ENCODE measurements around the gene CNTNAP2.

Gene CNTNAP2

DNA sequence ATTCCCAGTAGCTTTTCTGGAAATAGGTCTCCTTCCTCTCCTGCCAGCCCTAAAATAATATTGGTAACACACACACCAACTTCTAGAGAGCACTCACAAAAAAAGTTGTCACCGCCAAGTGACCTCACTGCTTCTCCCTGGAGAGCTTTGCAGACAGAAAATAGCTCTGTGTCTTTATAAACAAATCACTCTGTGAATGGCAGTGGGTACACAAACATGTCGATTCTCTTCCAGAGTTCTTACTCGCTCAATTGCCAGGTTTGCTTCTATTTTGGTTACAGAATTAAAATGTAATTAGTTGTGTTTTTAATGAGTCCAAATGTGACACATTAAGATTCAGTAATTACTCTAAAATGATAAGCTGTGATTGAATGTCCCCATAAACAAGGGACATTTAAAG, 1824.8 kb downstream of the CNTNAP2 start:
- DNase-seq (ENCODE audit: low read depth): no peak

DNA sequence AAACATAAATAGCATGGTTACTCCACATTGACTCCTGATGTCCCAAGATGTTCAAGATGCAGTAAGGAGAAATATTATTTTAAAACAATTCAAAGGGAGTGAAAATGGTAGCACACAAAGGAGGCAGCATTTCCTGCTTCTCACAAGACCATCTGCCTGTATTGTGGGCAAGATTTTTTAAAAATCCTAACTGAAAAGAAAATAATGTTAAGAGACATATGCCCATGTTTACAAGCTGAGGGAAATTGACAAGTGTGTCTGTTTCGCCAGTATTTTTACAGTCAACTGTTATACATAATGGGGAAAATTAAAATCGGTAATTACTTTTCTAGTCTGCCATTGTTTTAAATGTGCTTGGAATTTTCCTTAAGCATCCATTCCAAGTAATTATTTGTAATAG, 1827.7 kb downstream of the CNTNAP2 start:
- no peak for DNase-seq (ENCODE audit: low read depth)

DNA sequence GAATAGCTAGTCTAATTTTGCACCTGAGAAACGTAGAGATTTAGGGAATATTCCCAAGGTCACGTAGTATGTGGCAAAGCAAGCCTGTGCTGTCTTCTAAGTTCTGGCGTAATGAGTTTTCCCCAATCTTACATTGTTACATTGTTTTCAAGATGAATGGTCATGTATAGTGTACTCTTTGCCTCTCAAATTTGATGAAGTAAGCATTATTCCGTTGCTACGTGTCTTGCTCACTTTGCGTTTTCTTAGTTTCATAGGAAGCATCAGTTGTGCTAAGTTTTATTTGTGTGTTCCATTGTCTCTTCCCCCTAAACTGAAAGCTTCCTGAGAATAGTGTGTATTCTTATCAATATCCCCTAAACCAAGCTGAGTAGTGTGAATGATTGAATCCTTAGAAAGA, 1836.3 kb downstream of the CNTNAP2 start:
- DNase-seq (ENCODE audit: low read depth): no peak

DNA sequence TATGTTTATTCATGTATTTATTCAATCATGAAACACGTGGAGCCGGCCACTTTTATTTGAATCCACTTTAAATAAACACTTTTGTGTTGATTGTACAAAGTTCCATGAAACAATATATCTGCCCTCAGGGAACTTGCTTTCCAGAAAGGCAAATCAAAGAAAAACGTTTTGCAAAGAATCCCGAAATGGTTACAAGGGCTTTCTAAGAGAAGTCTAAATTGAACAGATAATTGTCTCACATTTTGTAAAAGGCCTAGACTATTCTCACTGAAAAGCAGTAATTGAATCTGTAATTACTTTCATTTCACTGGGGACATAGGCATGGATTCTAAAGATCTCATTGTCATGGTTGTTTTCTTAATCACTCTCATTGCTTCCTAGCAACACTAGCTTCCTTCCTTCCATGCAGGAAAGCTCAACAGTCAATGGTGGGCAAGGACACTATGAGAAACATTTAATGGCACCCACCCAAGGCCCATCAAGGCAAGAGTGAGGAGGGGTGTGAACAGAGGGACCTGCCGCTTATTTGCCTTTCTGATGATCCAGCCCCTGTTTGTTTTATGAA, 1851.5 kb downstream of the CNTNAP2 start:
- no peak for DNase-seq (ENCODE audit: low read depth)

DNA sequence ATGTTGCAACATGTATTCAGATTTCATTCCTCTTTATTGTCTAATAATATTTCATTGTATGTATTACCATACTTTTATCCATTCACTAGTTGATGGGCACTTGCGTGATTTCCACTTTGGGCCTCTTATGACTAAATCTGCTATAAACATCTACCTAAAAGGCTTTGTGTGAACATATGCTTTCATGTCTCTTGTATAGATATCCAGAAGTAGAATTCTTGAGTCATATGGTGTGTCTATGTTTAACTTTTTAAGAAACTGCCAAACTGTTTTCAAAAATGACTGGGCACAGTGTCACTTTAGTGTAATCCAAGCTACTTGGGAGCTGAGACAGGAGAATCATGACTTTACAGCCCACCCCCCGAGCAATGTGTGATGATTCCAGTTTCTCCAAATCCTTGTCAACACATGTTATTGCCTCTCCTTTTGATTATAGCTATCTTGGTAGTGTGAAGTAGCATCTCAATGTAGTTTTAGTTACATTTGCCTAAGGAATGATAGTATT, 1855.1 kb downstream of the CNTNAP2 start:
- DNase-seq (ENCODE audit: low read depth): no peak

DNA sequence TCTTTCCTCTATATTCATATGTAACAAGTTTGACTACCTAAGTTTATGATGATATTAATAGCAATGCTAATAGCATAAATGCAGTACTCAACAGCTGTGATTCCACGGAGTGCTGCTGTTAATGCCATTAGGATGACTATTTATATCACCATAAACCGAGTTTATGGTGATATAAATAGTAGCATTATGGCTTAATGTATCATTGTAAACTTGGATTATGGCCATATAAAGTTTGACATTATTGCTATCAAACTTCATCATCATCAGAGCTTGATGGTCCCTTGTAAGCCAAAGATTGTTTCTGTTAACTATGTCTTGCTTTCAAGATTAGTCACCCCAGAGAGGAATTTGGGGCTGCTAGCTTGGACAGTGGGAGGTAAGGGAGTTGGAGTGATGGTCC, 1861.6 kb downstream of the CNTNAP2 start:
- no peak for DNase-seq (ENCODE audit: low read depth)

DNA sequence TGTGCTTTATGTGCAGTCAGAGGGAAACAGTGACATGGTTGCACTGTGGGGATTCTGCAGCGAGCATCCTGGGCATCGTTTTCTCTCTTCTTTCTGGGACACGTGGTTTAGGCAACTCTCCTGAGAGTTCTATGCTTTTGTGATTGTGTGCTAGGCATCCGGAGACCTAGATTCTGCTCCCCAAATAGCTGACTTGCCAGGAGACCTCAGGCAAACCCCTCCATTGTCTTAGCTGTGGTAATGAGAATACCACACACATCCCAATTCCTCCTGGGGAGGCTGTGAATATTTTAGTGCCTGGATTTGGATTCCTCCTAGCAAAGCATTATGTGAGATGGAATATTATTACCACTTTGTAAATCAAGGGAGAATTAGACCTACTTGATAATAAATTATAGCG, 1862.0 kb downstream of the CNTNAP2 start:
- DNase-seq (ENCODE audit: low read depth): no peak

DNA sequence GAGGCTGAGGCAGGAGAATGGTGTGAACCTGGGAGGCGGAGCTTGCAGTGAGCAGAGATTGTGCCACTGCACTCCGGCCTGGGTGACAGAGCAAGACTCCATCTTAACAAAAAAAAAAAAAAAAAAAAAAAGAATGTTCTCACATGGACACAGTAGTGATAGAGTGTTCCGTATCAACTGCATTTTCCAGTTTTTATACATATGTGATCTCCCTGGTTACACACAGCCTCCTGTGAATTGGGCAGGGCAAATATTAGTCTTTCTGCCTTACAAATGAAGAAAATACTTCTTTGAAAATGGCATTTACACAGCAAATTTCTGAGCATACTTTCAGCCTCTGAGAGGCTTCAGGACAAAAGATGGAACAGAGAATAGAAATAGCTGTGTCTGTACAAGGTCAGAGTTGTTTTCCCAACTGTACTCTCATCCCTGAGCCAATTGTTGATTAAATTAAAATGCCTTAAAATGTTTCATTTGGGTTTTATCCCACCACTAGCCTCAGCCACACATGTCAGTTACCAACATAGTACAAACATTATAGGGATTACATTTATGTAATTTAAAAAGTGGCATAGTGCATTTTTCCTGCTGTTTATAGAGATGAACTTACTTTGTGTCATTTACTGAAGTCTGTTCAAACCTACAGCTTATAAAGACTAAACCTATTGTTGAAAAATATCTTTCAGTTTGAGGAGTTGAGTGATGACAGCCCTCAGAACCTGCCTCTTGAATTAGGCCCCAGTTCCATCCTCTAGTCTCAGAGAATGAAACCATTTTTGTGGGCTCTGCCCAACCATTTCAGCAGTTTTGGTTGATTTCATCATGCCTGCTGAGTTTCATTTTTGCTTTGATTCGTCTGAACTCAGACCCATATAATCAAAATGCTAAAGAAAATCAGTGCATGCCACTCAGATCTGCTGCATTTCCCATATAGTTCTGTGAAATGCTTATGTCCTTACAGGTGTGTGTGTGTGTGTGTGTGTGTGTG, 1864.5 kb downstream of the CNTNAP2 start:
- no peak for DNase-seq (ENCODE audit: low read depth)

DNA sequence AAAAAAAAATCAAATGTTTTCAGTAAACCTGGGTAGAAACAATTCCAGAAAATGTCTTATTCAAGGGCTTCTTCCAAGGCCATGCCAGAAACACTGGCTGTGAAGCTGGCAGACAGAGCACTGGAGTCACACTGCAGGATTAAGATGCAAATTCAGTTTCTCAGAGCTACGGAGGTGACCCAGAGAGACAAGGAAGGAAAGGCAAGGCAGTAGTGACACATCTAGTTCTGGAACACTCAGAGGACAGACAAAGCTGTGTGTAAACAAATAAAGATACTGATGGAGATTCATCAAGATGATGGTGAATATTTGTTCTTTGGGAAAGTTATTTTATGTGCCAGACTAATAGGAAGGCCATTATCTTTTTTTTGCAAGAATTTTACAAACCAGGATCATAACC, 1865.7 kb downstream of the CNTNAP2 start:
- no peak for DNase-seq (ENCODE audit: low read depth)

DNA sequence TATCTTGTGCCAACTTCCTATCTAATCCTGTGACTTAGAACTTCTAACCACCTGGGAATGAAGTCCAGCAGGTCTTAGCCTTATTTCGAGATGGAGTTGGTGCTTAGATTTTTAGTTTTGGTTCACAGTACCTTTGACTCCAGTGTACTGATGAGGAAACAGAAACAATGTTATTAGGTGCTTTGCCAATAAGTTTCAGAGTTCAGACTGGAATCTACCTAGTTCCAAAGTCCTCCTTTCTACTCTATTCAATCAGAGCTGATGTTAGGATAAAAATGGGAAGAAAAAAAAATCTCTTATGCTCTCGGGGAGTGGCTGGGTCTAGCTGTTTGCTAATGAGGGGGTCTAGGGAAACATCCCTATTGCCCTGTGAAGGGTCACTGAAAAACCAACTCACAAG, 1867.7 kb downstream of the CNTNAP2 start:
- no peak for DNase-seq (ENCODE audit: low read depth)

DNA sequence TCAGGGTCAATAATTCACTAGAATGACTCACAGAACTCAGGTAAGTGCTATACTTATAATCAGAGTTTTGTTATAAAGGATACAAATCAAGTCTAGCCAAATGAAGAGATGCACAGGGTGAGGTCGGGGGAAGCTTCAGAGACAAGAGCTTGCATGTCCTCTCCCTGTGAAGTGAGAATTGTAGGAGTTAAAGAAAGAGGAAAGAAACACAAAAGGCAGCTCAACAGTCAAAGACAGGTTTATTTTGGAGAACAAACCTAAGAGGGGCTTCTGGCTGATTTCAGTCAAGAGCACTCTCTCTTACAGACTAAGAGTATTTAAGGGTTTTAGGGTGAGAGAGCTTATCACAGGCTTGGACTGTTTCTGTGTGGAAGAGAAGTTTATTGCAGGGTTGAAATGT, 1873.5 kb downstream of the CNTNAP2 start:
- no peak for DNase-seq (ENCODE audit: low read depth)

DNA sequence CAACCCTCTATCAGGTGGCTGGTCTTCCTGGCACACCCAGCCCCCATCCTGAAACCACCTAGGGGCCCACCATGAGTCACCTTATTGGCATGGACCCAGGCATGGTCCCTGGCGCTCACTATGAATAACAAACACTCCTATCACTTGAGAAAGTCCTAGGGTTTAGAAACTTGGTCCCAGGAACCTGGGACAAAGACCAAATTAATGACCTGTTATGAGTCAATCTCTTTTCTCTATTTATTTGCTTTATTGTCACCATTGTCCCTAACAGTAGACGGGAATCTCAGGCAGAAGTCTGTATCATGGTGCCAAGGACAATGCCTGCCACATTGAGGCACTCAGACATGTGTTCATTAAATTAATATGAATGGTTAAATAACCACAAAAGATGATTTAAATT, 1874.3 kb downstream of the CNTNAP2 start:
- no peak for DNase-seq (ENCODE audit: low read depth)

DNA sequence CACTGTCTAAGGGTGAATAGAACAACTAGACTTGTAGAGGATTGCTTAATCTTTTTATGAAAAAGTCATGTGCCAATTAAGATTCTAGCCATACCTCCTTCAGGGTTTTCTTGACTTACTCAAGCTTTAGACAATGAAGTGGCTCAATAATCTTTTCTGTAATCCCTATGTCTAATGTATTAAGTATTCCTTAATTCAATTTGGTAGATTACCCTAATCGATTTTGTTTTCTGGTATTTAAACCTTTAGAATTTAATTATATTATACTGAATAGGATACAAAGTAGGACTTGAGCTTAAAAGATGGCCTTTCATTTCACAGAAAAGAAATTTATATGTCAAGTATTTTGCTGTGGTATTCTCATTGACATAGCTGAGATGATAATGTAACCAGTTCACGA, 1876.1 kb downstream of the CNTNAP2 start:
- no peak for DNase-seq (ENCODE audit: low read depth)

DNA sequence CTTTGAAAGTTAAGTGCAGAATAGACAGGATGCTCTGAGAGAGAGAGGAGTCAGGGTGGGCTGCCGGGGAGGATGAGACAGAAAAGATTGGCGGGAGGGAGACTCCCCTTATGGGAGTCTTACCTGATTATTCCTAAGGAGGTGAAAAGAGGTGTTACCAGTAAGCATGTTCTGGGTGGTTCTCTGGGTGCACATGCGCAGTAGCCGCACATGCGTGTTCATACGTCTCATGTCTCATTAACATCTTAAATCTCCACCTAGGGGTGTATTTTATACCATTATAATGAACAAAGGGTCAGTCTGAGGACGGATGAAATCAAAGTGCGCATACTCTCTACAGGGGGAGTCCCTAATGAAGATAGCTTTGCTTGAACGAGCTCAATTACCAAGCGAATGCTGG, 1881.0 kb downstream of the CNTNAP2 start:
- no peak for DNase-seq (ENCODE audit: low read depth)

DNA sequence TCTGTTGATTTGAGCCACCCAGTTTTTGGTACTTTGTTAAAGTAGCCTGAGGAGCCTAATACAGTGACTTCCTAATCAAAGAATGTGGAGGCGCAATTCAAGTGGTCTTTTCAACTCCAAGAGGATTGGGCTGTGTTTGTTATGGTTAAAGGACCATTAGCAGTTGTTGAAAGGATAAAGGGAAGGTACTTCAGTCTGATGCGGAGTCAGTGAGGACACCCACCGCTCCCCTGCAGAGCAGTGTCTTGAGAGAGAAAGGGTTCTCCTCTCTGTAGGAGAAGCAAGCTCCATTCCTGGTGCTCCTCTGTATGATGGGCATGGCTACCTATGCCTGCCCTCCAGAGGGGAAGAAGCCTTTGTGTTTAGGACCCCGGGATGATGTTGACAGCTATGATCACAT, 1883.4 kb downstream of the CNTNAP2 start:
- no peak for DNase-seq (ENCODE audit: low read depth)

DNA sequence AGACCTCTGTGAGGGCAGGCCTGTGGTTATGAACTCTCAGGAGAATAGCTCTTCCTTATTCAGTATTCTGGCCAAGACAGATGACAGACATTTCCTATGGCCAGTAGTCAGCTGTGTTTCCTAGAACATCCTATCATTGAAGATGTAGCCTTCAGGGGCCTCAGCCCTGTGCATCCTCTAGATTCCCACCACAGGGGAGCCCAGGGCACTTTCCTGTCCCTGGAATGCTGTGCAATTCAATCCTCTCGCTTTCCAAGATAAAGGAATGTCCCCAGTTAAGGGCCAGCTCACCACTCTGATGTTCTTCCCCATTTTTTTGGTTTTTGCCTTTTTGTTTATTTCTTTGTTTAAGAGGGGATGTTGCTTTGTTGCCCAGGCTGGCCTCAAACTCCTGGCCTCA, 1895.2 kb downstream of the CNTNAP2 start:
- DNase-seq (ENCODE audit: low read depth): no peak

DNA sequence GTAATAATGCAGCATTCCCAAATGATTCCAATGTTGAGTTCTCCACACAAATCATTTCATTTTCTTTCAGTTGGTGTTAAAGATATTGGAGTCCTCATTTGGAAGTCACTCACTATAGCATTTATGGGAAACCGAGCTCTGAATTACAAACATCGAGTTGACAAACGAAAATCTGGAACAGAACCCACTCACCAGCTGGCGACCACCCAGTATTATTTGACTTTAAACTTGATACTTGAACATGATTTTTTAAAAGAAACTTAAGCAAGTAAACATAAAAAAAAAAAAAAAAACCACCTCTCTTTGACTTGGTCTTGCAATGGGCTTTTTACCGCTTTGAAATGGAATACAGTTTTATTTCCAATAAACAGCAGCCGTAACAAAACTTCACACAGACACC, 1897.4 kb downstream of the CNTNAP2 start:
- no peak for DNase-seq (ENCODE audit: low read depth)

DNA sequence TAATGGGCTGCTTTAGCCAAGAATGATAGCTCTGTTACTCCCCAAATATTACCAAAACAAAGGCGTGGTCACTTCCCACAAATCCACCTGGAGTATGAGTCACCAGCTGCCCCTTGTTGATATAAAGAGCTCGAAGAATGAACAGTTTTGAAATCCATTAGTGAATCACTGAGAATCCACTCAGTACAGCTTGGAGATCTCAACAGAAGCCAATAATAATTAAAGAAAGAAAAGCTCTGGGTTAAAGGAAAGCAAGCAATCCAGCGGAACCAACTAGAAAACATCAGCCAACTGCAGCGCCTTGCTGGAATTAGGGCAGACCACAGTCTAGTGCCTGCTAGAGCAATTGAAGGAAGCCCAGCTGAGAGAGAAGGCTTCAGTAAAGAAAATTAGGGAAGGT, 1897.9 kb downstream of the CNTNAP2 start:
- no peak for DNase-seq (ENCODE audit: low read depth)

DNA sequence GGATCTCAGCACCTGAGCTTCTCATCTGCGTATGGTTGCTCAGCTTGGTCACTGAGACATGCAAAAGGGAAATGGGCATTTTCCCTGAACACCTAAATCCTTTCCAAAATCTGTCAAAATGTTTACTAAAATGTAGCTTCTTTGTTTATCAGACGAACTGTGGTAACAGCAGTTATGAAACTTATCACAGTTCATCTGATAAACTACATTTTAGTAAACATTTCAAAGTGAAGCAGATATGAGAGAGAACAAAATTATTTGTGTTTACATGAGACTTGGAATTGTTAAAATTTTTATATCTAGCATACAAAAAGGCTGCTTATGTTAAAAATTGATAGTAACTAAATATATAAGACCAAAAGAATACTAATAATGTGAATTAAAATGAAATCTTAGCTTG, 1900.5 kb downstream of the CNTNAP2 start:
- DNase-seq (ENCODE audit: low read depth): no peak

DNA sequence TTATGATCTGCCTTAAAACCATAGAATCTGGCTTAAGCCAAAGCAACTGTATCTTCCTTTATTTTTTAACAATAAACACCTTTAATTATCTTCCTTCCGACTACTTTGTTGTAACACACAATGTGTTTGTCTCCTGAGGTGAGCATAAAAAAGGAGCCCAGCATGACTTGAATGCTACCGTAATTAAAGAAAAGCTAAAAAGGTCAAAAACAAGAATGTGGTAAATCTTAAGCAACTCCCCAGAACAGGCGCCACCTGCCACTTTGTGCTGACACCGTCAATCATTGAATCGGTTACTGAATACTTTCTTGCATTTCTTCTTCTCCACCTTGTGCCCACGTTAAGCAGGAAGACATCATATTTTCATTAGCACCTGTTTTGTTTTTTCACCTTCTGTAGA, 1904.1 kb downstream of the CNTNAP2 start:
- DNase-seq (ENCODE audit: low read depth): no peak

DNA sequence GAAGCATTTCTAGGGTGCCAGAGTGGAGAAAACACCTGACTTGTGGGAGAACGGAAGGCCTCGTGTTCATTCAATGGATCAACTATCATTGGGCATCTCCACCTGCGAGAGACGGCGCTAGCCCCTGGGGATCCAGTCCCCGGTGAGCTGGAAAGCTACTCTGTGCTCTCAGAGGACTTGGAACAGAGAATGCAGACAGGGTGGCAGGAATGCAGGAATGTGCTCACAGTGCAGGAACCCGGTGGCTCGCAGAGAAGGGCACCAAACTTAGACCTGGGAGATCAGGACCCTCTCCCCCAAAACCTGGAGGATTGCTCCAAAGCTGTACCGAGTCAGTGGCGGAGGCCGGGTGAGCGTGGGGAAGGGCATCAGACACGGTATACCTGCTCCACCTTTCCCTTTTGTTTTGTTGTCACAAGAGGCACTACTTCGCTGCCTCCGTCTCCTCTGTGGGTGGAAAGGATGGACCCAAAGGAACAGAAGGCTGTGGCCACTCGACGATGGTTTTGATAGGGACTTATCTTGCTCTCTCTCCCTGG, 1905.0 kb downstream of the CNTNAP2 start:
- DNase-seq (ENCODE audit: low read depth): no peak

DNA sequence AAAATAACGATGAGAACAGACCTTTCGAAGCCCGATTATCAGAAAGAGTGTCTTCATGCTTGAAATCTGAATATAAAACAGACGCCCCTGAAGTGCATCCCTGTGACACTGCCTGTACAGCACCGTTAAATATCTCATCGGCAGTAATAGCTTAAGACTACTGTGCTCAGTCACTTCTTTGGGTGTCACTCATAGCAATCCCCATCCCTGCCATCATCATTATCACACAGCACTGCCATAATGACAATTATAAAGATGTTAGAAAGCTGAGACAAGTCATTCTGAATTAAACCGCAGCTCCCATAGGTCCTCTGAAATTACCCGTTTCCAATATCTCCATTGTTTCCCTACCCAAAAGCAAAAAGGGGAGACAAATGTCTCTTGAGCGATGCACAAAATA, 1906.2 kb downstream of the CNTNAP2 start:
- DNase-seq (ENCODE audit: low read depth): no peak

DNA sequence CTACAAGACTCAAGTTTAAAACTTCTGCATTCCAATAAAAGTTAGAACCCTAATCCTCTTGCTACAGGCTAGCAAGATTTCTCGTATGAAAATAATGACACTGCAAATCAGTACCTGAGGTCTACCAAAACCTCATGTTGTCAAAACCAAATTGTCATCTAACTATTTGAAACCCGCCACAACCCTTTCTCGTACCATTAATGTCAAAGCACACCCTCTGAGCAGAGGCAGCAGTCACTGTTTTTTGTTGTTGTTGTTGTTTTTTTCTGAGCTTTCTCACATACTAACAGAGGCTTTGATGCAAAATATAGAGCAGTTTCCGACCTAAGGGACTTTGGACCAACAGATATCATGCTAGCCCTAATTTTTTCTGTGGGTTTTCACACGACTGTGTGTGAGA, 1910.1 kb downstream of the CNTNAP2 start:
- DNase-seq (ENCODE audit: low read depth): no peak
